HG03520 (cell line): Measurements from ENCODE around the gene WNT6.

Experiments
- ATAC-seq: cut with Tn5 transposase; IDR thresholded peaks from one replicate; pipeline ENCODE4 v1.9.1; 2021; ENCODE audit warnings: mild to moderate bottlenecking, moderate library complexity; ENCODE audit not compliant: unreplicated experiment

WNT6 gene

GRCh38 chr2:218891275-218892135 lies 31.9 kb downstream of the WNT6 start:
- no peak for ATAC-seq

DNA sequence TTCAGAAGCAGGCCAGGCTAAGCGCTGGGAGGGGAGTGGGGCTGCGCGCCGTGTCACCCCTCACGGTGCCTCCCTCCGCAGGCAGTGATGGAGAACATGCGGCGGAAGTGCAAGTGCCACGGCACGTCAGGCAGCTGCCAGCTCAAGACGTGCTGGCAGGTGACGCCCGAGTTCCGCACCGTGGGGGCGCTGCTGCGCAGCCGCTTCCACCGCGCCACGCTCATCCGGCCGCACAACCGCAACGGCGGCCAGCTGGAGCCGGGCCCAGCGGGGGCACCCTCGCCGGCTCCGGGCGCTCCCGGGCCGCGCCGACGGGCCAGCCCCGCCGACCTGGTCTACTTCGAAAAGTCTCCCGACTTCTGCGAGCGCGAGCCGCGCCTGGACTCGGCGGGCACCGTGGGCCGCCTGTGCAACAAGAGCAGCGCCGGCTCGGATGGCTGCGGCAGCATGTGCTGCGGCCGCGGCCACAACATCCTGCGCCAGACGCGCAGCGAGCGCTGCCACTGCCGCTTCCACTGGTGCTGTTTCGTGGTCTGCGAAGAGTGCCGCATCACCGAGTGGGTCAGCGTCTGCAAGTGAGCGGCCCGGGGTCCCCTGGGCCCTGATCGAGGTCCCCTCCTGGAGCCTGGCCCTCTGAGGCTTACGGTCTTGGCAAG lies 33.2 kb downstream of the WNT6 start:
- peak; percentile 39 for ATAC-seq

DNA sequence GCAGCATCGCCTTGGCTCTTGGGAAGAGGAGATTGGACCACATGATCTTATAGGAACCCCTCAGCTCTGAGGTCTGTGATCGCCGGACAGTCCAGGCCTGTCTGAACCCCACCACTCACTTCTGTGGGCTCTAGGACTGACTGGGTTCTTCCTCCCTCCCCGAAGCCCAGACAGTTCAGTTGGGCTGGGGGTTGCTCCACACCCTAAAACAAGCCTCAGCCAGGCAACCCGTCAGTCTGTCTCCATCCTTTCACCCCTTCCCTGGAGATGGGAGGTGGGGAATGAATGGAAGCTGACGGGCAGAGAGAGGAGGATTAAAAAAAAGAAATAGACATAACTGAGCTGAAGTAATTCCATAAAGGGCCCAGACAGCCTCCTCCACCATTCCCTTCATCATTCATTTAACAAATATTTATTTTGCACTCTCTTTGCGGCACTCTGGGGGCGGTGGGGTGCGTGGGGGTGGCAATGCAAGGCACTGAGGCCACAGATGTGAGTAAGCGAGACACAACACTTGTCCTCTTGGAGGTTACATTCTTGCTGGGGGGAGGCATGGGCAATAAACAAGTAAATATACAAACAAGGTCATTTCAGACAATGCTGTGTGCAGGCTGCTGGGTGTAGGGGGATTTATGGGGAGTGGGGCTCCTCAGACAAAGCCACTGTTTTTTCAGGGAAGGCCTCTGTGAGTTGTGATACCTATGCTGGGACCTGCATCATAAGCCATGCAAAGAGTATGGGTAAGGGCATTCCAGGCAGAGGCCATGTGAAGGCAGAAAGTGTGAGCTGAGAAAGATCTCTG lies 33.9 kb downstream of the WNT6 start:
- no peak for ATAC-seq

DNA sequence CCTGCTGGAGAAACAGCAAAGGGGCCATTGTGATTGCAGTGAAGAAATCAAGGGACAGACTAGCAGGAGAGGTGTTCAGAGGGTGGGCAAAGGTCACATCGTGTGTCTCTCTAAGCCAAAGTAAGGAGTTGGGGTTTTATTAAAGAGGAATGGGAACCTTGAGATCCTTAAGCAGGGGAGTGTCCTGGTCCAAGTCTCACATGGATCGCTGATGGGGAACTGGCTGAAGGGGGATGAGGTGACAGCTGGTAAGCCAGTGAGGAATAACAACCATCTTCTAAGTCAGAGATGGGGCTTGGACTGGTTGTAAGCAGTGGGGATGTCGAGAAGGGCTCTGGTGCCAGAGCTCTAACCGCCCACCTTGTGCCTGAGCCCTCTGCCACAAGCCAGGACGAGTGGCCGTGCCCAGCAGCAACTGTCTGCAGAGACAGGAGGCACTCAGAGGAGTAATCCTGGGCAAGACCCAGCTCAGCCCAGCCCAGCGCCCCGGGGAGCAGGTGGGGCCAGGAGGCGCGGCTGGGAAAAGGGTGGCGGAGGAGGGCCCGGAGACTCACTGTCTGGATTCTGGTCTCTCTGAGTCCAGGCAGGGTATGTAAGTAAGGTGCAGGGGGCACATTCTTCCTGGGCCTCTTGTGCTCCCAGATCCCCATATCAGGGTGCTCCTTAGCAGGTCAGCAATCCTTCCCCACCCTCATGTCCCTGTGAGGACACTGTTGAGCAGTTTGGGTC lies 34.7 kb downstream of the WNT6 start:
- no peak for ATAC-seq

GRCh38 chr2:218894880-218895157 lies 35.2 kb downstream of the WNT6 start:
- no peak for ATAC-seq

- no peak for ATAC-seq
Measured at GRCh38 chr2:218895326-218895725, 35.7 kb downstream of the WNT6 start.

GRCh38 chr2:218895759-218896500 lies 36.3 kb downstream of the WNT6 start:
- ATAC-seq = peak; percentile 10

DNA sequence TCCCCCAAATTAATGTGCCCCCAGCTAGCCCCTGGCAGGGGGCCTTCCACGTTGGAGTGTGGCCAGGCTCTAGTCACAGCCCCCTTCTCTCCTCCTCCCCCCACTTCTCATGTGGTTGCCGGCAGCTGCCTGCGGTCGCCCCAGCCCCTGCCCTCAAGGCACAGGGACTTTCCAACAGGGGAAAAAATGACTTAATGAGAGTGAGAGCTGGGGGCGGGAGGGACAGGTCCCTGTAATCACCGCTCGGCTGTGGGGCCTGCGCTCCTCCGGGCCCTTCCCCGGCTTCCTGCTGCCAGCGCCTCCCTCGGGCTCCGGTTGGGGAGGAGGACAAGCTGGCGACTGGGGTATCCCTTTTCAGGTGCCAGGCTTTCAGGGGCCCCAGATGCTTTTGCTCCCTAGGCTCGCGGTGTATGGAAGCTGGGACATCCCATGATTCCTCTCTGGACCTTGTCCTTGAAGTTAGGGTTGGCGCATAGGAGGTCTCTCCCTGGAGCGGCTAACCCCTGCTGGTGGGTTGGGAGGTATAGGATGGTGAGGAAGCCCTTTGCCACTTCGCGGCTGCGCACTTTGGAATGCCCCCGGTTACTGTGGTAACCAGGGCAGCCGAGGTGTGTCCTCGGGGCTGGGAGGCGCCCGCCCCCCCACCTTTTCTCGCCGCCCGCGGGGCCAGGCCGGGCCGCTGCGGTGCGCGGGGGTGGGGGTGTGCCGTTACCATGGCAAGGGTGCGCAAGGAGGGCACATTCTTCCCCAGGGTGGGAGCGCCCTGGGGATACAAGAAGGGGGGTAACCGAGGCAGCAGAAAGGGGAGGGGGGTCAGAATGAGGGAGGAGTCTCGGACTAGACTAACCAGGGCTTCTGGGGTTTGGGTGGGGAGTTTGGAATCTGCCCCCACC lies 37.1 kb downstream of the WNT6 start:
- peak; percentile 50 for ATAC-seq

- peak; percentile 3 for ATAC-seq
Measured at GRCh38 chr2:218897394-218898108, 37.9 kb downstream of the WNT6 start.

- peak; percentile 27 for ATAC-seq
Measured at GRCh38 chr2:218898109-218898878, 38.7 kb downstream of the WNT6 start.

GRCh38 chr2:218899147-218899546 lies 39.5 kb downstream of the WNT6 start:
- ATAC-seq = no peak

DNA sequence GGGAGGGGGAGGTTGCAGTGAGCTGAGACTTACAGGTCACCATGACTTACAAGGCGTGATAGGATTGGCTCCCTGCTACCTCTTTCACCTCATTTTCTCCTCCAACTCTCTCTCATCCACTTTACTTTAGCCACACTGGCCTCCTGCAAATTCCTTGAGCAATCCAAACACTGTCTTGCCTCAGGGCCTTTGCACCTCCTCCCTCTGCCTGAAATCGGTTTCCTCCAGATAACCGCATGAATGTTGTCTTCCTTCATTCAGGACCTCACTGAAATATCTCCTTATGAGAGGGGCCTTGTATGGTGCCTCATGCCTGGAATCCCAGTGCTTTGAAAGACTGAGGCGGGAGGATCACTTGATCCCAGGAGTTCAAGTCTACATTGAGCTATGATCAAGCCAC lies 42.8 kb downstream of the WNT6 start:
- ATAC-seq = no peak

- ATAC-seq = no peak
Measured at GRCh38 chr2:218904176-218904575, 44.6 kb downstream of the WNT6 start.

DNA sequence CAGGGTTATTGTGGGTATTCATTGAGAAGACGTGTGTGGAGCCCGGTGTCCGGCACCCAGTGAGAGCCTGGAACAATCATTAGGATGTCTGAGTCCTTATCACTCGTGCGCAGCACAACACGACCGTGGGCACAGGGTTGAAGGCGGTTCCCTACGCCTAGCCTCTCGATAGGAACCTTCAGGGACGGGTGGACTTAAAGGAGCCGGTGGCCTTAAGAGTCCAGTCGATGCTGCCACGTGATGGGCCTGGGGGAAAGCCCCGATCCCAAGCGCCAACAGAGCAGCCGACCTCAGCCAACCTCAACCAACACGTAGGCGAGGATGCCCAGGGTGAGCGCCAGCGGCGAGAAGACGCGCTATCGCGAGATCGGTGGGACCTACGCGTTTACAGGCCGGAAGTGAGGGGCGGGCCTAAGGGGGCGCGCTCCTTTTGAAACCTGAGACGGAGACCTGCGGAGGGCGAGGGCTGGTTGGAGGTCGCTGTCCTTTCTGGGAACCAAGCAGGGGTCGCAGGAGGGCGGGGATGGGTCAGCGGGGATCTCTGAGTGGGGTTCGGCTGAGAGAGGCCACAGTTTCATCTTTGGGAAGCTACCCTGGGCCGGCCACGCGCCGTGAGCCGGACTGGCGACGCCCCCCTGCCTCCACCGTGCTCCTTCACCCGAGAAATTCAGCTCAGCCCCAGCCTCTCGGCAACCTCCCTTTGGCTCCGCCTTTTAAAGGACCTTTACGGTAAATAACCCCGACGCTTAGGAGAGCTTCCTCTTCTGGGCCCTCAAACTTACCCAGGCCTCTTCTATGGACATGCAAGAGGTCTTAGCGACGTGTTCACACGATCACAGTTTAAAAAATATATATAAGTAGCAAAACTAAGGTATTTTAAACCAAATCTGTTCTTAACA lies 49.4 kb downstream of the WNT6 start:
- peak; percentile 83 for ATAC-seq

GRCh38 chr2:218910741-218911140 lies 51.1 kb downstream of the WNT6 start:
- ATAC-seq = no peak

DNA sequence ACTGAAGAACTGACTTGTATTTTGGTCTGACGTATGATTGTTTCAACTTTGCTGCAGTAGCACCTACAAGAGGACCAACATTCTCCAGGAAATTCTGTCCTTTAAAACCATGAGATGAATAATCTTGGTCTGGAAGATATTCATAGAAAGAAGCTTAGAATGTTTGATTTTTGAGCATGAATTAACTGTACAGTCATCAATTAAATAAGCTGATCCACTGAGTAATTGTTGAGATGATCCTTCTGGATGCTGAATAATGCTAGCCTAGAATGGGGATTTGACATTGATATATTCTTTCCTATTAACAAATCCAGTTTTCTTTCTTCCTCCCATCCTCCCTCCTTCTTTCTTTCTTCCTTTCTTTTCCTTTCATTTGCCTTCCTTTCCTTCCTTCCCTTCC lies 60.9 kb downstream of the WNT6 start:
- ATAC-seq = no peak
